Esophagus squamous epithelium (tissue), 5 donors: Measurements from ENCODE around the gene FBLN7. TPM values are rescaled to one million over a fixed set of nuclear protein-coding genes. Genes with fewer than 3 reads are reported as not detected.
A peak's percentile ranks its signal among the peaks of the same experiment; 100 is the strongest.

Experiments used
- DNase-seq: peaks from one replicate; lab custom pipeline; 2025; lab: John Stamatoyannopoulos, UW
- H3K27ac ChIP-seq, 4 donors: fragments of 200-600 bp; sonication (generic); one replicate each; pipeline ENCODE4 v1.5.1; 2016 to 2019; ENCODE audit warnings: mild to moderate bottlenecking in 1 of 4
- H3K27me3 ChIP-seq, 4 donors: fragments of 200-600 bp; sonication (generic); 1 replicate in 3 of 4; 2 replicates in 1 of 4; pipeline versions ENCODE4 v1.5.1 to v1.6.0; 2017 to 2021; ENCODE audit warnings: antibody characterized with exemption in 1 of 4
- H3K36me3 ChIP-seq, 3 donors: fragments of 200-600 bp; sonication (generic); one replicate each; pipeline ENCODE4 v1.5.1; 2016 to 2019
- H3K4me1 ChIP-seq, 3 donors: fragments of 200-600 bp; sonication (generic); one replicate each; pipeline ENCODE4 v1.5.1; 2017 to 2019
- H3K4me3 ChIP-seq, 4 donors: fragments of 200-600 bp; sonication (generic); 1 replicate in 3 of 4; 2 replicates in 1 of 4; pipeline ENCODE4 v1.5.1; 2016 to 2019; ENCODE audit warnings: mild to moderate bottlenecking in 2 of 4, moderate library complexity in 1 of 4
- H3K9me3 ChIP-seq, 3 donors: fragments of 200-600 bp; sonication (generic); one replicate each; pipeline ENCODE4 v1.5.1; 2016 to 2019
- POLR2A ChIP-seq, 4 donors: fragments of 450-650 bp; IDR thresholded peaks; one replicate each; pipeline ENCODE4 v1.6.1; 2017; ENCODE audit warnings: antibody characterized with exemption in 4 of 4, mild to moderate bottlenecking in 4 of 4, moderate library complexity in 3 of 4
- WGBS, 2 donors: methylation state at CpG; one replicate each; pipeline ENCODE4 v1.1.5; 2018; 5-methylcytosine and 5-hydroxymethylcytosine counted together
- intact Hi-C: fragments of 100-400 bp; cut with DNase I; formaldehyde crosslinking; loops from one replicate; pipeline ENCODE4 v1.15.0; 2022
- total RNA-seq, 4 donors: library from RNA; depleted of rRNA; stranded (reverse); fragments of >200 nt; gene quantifications; one replicate each; pipeline ENCODE4 v1.1.0, GENCODE V29; 2016
- TF ChIP-seq, protein P1 (sequence below), 6 experiments: fragments of 450-650 bp in 4 of 6; fragments of 200-600 bp in 2 of 6; sonication (generic) in 2 of 6; IDR thresholded peaks; one replicate each; pipeline ENCODE4 v1.5.1; 2016 to 2019; ENCODE audit warnings: antibody characterized with exemption in 6 of 6, mild to moderate bottlenecking in 4 of 6, moderate library complexity in 4 of 6
- donor health status: DM: yes; HTN: yes; CAD: no.

The FBLN7 gene
- total RNA-seq, 4 donors from 2014 or later: 1.1 to 2.9 (median 2.5) TPM; not detected in 1

DNA sequence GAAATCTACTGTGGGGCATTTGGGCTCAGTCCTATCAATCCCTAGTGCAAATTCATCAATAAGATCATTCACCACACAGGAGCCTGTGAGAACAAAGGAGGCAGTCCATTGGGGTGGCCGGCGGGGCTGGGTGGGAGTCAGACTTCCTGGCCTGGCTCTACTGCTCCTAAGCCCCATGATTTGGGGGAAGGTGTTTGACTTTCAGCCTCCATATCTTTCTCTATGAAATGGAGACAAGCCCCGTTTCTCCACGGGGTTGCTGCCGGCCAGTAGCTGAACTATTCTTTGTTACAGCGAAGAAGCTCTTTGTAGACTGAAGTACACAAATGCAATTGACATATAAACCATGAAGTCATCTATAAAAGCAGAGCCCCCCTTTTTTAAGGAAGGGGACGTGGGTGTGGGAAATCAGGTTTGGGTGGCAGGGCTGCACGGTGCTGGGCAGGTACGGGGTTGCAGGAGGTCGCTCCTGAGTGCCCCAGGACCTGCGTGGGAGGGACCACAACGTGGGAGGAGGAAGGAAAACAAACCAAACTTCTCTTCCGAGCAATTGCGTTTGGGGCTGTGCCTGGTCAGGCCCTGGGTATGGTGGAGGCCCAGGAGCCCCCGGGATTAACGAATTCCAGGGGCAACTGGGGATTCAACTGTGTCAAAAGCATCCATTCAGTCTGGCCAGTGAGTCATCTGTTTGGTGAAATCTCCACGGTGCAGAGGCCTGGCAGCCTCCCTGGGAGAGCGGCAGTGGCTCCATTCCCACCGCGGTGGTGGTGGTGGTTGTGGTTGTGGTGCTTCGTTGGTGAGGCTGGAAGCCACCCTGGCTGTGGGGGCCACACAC is 18.2 kb downstream of the FBLN7 start:
- peaks cover 0 to 8% (median 0%) of the 10 kb centered on the region in 3 donors for H3K4me1 ChIP-seq
- intact Hi-C loops: no loop called here
- H3K27me3 ChIP-seq: no peaks in the 10 kb centered on the region
- peak overlapping the region in 1 of 4 donors; percentile 10 for H3K4me3 ChIP-seq
- WGBS, 2 donors: 41 to 47% methylated on average over 17 to 20 of the region's 21 CpGs
- no peak for DNase-seq
- H3K9me3 ChIP-seq: no peaks in the 10 kb centered on the region
- no peak overlapping the region for H3K27ac ChIP-seq
- H3K36me3 ChIP-seq: no peaks in the 10 kb centered on the region
- no peak for TF ChIP-seq POLR2A (IDR thresholded peaks at IDR 0.05)
- TF ChIP-seq, protein P1, sequence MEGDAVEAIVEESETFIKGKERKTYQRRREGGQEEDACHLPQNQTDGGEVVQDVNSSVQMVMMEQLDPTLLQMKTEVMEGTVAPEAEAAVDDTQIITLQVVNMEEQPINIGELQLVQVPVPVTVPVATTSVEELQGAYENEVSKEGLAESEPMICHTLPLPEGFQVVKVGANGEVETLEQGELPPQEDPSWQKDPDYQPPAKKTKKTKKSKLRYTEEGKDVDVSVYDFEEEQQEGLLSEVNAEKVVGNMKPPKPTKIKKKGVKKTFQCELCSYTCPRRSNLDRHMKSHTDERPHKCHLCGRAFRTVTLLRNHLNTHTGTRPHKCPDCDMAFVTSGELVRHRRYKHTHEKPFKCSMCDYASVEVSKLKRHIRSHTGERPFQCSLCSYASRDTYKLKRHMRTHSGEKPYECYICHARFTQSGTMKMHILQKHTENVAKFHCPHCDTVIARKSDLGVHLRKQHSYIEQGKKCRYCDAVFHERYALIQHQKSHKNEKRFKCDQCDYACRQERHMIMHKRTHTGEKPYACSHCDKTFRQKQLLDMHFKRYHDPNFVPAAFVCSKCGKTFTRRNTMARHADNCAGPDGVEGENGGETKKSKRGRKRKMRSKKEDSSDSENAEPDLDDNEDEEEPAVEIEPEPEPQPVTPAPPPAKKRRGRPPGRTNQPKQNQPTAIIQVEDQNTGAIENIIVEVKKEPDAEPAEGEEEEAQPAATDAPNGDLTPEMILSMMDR (IDR thresholded peaks at IDR 0.05): no peak

DNA sequence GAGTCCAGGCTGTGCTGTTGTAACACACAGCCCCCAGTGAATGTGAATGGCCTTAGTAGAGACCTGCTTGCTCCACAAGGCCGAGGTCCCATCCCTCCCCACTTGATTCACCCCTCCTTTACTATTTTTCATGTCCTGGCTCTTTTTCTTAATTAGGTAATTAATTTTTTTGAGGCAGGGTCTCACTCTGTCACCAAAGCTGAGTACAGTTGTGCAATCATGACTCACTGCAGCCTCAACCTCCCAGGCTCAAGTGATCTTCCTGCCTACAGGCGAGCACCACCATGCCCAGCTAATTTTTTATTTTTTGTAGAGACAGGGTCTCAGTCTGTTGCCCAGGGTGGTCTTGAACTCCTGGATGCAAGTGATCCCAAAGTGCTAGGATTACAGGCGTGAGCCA is 19.3 kb downstream of the FBLN7 start:
- 57 to 69% methylated on average over 3 of the region's 3 CpGs for WGBS, 2 donors
- no peak overlapping the region for H3K4me3 ChIP-seq
- no peaks in the 10 kb centered on the region for H3K27me3 ChIP-seq
- peaks cover 0 to 8% (median 0%) of the 10 kb centered on the region in 3 donors for H3K4me1 ChIP-seq
- intact Hi-C loops: no loop called here
- no peaks in the 10 kb centered on the region for H3K36me3 ChIP-seq
- H3K9me3 ChIP-seq: no peaks in the 10 kb centered on the region
- no peak for DNase-seq
- no peak for TF ChIP-seq POLR2A (IDR thresholded peaks at IDR 0.05)
- TF ChIP-seq, protein P1 (IDR thresholded peaks at IDR 0.05): no peak
- no peak overlapping the region for H3K27ac ChIP-seq

DNA sequence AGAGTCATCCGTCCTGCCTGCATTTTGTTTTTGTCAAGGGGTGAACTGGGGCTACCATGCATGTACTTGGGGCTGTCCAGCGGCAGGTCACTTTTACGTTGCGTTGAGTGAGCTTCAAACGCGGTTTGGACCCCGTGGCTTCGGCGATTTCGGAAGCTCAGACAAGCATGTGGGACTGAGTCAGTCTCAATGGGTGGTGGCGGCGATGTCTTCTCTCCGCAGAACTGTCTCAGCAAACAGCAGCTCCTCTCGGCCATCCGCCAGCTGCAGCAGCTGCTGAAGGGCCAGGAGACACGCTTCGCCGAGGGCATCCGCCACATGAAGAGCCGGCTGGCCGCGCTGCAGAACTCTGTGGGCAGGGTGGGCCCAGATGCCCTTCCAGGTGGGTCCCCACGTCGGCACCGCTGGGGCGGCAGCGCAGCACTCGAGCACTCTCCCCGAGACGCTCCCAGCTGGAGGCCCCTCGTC is 21.3 kb downstream of the FBLN7 start:
- Histone ChIP-seq H3K9me3 (no peaks in the 10 kb centered on the region), H3K27me3 (no peaks in the 10 kb centered on the region), H3K27ac (no peak overlapping the region), H3K4me1 (peaks cover 0 to 8% (median 0%) of the 10 kb centered on the region in 3 donors), H3K36me3 (no peaks in the 10 kb centered on the region), H3K4me3 (no peak overlapping the region)
- intact Hi-C loops: no loop called here
- DNase-seq: no peak
- TF ChIP-seq POLR2A (IDR thresholded peaks at IDR 0.05): no peak
- TF ChIP-seq, protein P1 (IDR thresholded peaks at IDR 0.05): no peak
- 88 to 95% methylated on average over 23 to 31 of the region's 31 CpGs for WGBS, 2 donors

DNA sequence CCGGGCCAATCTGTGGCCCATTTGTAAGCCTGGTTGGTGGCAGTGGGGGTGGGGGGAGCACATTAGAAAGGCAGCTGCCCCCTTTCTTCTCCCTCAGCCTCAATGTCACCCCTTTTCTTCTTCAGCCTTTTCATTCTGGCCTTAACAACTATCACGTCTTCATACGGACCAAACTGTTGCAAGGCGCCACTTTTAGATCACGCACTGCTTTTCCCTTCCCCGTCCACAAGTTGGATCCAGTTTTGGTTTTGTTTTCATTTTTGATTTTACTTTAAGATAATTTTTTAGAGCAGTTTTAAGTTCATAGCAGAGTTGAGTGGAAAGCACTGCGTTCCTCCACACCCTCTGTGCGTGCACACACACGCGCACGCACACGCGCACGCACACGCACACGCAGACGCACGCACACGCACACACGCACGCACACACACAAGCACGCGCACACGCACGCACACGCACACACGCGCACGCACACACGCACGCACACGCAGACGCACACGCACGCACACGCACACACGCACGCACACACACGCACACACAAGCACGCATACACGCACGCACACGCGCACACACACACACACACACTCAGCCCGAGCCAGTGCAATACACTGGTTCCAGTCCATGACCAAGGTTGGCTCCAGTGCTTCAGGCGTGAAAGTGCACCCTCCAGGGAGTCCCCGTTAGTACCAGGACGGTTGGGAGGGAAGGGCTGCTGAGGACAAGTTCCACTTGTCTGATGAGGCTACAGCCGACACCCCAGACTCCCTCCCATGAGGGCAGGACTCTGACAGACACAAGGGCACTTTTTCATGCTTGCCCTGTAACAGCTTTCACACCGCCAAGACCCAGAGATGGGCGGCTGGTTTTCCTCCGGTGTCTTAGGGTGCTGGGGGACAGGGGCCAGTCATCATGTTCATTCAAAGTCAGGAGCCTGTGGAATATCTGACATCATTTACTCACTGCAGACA is 22.4 kb downstream of the FBLN7 start:
- intact Hi-C loops: no loop called here
- TF ChIP-seq POLR2A (IDR thresholded peaks at IDR 0.05): no peak
- DNase-seq: no peak
- Histone ChIP-seq H3K9me3 (no peaks in the 10 kb centered on the region), H3K4me1 (peaks cover 0 to 5% (median 0%) of the 10 kb centered on the region in 3 donors), H3K27me3 (no peaks in the 10 kb centered on the region), H3K4me3 (no peak overlapping the region), H3K36me3 (no peaks in the 10 kb centered on the region), H3K27ac (no peak overlapping the region)
- WGBS, 2 donors: 66 to 85% methylated on average over 17 to 27 of the region's 52 CpGs

DNA sequence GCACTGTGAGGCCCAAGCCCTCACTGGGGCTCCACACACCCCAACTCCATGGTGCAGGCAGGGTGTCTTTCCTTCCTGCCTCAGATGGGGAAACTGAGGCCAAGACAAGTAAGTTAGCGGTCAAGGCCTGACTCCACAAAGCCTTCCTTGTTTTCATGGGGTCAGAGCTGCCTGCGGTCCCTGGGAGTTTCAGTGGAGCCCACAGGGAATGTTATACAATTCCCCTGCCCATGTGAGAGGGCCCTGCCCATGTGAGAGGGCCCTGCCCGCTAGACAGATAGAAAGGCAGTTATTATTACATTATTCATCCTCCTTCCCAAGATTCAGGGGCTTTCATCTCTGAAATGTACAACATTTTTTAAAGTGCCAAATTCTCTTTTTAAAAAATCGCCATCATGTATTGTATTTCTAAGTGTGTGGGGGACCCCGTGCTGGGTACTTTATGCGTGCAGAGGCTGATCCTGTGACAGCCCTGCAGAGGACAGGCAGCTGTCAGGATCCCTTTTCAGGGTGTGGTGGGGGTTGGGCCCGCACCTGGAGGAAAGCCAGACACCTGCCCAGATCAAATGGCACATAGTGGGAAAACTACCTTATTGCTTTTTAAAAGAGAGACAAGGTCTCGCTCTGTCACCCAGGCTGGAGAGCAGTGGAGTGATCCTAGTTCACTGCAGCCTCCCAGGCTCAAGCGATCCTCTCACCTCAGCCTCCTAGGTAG is 23.4 kb downstream of the FBLN7 start:
- no peaks in the 10 kb centered on the region for H3K9me3 ChIP-seq
- no peak overlapping the region for H3K4me3 ChIP-seq
- TF ChIP-seq, protein P1 (IDR thresholded peaks at IDR 0.05): no peak
- no peak for TF ChIP-seq POLR2A (IDR thresholded peaks at IDR 0.05)
- no peak for DNase-seq
- no peak overlapping the region for H3K27ac ChIP-seq
- H3K36me3 ChIP-seq: no peaks in the 10 kb centered on the region
- H3K4me1 ChIP-seq: no peaks in the 10 kb centered on the region
- intact Hi-C loops: no loop called here
- WGBS, 2 donors: 88 to 89% methylated on average over 6 to 9 of the region's 9 CpGs
- H3K27me3 ChIP-seq: no peaks in the 10 kb centered on the region
